ENCODE results near the gene FRMD4A.

- TF ChIP-seq POLR2A (IDR thresholded peaks at IDR 0.05; ENCODE audit: low read depth, low read length) (no peak), POLR2AphosphoS5 (IDR thresholded peaks at IDR 0.05; ENCODE audit: low read depth, low read length) (no peak)
Observed at GRCh38 chr10:14062528-14063260, 268.0 kb downstream of the FRMD4A start.

Data from GM12892 (cell line).